Activated CD8-positive, alpha-beta memory T cell treated with anti-CD3 and anti-CD28 coated beads, Interleukin-2, amount 50 U/mL, for 48 hours (primary cell): Measurements from ENCODE around the gene VAPB.
"Not testable (repeated sequence)": the region's sequence is repeated elsewhere in the genome, so short reads cannot be mapped to it uniquely, and the experiment has no call there.

Source experiments
- DNase-seq: peaks from one replicate; pipeline ENCODE4 v3.0.0-alpha.2; 2020

Gene VAPB

DNA sequence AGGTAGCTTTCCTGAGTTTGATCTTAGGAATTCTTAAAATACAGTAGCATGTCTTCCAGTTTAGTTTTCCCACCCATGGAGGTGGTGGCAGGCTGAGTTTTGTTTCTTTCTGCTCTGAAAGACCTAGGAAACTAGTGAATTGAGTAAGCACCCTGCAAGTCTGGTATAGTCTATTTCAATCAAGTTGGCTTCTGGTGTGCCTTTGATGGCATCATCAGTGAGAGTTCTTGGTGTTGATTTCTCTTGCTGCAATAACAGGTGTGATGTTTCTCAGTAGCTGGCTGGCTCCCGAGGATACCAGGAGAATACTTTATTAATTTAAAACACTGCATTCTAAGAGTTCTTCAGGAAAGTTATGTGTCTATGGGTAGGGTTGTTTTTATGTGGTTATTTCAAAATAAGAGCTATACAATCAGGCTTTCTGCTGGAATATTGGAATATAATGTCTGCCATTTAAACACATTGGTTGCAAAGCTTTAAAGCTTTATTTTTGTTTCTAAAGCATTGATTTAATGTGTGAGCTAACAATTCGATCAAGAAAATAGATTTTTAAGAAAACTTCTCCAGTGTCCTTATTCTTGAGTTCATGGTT is 19.0 kb downstream of the VAPB start:
- no peak for DNase-seq

GRCh38 chr20:58408603-58409246 is 19.7 kb downstream of the VAPB start:
- DNase-seq: no peak

DNA sequence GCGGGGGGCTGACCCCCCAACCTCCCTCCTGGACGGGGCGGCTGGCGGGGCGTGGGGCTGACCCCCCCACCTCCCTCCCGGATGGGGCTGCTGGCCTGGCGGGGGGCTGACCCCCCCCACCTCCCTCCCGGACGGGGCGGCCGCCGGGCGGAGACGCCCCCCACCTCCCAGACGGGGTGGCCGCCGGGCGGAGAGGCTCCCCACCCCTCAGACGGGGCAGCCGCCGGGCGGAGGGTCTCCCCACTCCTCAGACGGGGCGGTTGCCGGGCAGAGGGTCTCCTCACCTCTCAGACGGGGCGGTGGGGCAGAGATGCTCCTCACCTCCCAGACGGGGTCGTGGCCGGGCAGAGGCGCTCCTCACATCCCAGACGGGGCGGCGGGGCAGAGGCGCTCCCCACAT is 25.2 kb downstream of the VAPB start:
- not testable (repeated sequence) for DNase-seq

DNA sequence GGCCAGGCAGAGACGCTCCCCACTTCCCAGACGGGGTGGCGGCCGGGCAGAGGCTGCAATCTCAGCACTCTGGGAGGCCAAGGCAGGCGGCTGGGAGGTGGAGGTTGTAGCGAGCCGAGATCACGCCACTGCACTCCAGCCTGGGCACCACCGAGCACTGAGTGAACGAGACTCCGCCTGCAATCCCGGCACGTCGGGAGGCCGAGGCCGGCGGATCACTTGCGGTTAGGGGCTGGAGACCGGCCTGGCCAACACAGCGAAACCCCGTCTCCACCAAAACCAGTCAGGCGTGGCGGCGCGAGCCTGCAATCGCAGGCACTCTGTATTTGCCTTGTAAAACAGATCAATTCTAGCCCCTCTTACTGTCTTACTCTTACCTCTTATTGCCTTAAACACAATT is 25.8 kb downstream of the VAPB start:
- DNase-seq: not testable (repeated sequence)

DNA sequence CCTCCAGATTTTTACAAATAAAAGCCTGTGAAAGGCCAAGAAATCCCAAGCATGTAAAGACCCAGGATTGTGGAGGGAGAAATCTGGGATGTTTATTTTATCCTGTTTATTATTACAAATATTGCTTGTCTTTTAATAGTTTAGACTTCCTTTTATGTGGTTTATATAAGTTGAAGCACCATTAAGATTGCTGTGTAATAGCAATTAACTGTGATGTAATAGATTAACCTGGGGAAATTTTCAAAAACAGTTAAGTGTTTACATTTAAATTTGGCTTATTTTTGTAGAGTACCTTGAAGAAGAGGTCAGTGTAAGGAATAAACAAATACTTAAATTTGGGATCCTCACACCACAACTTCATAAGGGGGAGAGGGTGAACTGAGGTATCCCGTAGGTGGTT is 27.0 kb downstream of the VAPB start:
- no peak for DNase-seq

- no peak for DNase-seq
Observed at GRCh38 chr20:58416835-58417234, 27.8 kb downstream of the VAPB start.

DNA sequence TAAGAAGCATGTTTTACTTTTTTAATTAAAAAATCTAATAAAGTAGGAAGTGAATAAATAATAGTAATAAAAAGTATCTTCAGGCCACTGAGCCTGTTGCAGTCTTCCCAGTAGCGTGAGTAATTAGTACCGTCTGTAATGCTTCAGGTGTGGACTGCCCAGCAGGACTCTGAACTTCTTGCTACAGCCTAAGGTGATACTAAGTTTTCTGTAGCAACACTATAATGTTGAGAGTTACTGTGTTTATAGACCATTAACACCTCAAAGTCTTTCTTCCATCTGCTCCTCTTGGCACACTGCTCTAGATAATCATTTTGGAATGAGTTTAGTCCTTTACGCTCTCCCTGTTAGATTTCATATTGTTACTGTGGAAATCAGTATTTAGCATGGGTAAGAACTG is 28.4 kb downstream of the VAPB start:
- DNase-seq: no peak

- no peak for DNase-seq
Observed at GRCh38 chr20:58418949-58419748, 30.1 kb downstream of the VAPB start.

DNA sequence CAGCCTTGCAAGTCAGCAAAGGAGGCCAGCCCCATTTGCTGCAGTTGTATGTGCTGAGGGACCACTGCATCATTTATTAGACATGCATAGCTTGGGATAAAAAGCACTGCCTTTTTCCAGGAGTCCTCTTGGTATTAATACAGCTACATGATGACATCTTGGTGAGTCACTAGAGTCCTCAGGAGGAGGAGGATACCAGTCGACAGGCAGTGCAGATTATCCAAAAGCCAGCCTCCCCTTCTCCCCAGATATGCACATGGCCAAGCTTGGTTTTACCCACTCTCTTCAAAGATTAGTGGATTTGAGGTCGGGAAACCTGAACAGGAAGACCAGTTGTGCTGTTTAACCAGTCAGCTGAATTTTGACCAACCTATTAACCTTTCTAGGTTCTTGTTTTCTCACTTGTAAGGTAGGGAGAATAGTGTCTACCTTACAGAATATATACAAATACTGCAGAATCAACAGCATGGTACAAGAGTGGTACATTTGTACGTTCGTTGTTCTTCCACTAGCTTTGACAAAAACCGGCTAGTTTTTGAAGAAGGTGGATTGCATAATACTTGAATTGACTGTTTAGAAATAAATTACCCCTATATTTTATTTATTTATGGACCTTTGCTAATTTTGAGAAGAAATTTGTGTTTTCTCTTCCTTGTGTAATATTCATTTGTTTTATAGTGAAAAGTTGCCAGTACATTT is 31.9 kb downstream of the VAPB start:
- no peak for DNase-seq

DNA sequence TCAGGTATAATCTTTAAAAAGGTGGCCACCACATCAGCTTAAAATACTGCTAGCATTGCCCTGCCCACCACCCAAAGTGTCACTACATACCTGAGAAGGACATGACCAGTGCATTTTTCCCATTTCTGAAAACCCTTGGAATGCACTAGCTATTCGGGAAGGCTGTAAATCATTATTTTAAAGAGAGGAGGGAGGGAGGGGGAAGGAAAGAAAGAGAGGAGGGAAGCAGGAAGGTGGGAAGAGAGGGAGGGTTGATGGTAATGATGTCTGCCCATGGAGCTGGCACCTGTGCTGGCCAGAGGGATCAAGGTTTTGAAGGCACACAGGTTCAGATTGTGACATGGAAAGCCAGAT is 32.4 kb downstream of the VAPB start:
- DNase-seq: no peak

GRCh38 chr20:58424218-58424969 is 35.4 kb downstream of the VAPB start:
- no peak for DNase-seq

DNA sequence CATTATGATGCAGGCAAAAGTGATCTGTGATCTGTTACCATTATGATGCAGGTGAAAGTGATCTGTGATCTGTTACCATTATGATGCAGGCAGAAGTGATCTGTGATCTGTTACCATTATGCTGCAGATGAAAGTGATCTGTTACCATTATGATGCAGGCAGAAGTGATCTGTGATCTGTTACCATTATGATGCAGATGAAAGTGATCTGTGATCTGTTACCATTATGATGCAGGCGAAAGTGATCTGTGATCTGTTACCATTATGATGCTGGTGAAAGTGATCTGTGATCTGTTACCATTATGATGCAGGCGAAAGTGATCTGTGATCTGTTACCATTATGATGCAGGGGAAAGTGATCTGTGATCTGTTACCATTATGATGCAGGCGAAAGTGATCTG is 38.5 kb downstream of the VAPB start:
- not testable (repeated sequence) for DNase-seq

- DNase-seq: no peak
Observed at GRCh38 chr20:58428364-58428763, 39.3 kb downstream of the VAPB start.

GRCh38 chr20:58429303-58429702 is 40.3 kb downstream of the VAPB start:
- no peak for DNase-seq

GRCh38 chr20:58431134-58431533 is 42.1 kb downstream of the VAPB start:
- DNase-seq: no peak

- no peak for DNase-seq
Observed at GRCh38 chr20:58432186-58432954, 43.3 kb downstream of the VAPB start.

DNA sequence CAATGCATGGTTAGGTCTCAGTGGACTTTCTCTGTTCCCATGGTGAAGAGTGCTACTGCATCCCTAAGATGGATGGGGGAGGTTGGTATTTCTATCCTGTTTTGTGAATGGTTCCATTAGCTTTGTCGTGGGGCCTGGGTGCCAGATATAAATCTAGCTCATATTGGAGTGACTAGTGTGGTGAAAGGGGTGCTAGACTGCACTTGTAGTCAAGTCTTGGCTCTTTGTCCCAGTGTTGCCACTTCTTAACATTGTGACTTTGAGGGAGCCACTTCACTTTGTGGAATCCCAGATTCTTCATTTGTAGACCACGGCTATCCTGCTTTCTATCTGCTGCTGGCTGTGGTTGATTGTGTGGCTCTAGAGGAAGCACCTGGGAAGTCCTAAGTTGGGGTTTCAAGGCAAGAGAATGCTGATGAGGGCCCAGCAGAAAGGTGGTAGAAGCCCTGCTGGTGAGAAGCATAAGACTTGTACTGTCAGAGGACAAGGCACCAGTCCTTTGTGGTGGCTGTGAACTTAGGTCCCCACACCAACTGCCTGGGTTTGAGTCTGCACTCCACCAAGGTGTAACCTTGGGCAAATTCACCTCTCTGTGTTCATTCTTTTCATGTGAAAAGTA is 44.1 kb downstream of the VAPB start:
- DNase-seq: no peak

DNA sequence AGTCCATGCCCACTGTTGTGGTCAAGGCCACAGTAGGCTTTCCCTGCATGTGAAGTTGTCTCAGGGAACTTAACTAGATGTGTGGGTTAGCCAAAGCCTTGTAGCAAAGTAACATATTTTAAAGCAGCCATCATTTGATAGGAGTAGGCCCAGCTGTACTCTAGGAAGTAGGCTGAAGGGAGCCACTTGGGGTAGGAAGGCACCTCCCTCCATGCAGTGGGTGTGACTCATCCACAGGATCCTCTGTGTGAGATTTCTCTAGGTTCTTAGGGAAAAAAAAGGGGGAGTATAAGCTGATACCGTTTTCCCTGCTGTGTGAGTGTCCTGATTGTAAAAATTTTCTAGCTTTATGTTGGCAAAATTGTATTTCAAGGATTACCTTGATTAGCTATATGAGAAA is 44.7 kb downstream of the VAPB start:
- DNase-seq: no peak

DNA sequence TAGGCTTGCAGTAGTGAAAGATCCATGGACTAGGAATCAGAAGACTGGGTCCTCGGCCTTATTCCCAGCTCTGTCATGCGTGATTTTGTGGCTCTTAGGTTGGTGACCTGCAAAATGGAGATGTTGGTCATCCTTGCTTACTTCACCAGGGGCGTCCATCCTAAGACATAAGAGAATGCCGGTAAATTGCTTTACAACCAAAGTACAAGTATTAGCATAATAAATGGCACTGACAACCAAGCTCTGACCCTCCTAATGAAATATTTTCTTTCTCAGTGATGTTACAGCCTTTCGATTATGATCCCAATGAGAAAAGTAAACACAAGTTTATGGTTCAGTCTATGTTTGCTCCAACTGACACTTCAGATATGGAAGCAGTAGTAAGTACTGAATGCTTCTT is 45.3 kb downstream of the VAPB start:
- DNase-seq: no peak

- DNase-seq: no peak
Observed at GRCh38 chr20:58435237-58435636, 46.2 kb downstream of the VAPB start.

GRCh38 chr20:58436868-58437645 is 48.0 kb downstream of the VAPB start:
- no peak for DNase-seq
